ENCODE results near the gene PWP2. TPM values are rescaled to one million over a fixed set of nuclear protein-coding genes. Genes with fewer than 3 reads are reported as not detected.
"Not testable (repeated sequence)": the region's sequence is repeated elsewhere in the genome, so short reads cannot be mapped to it uniquely, and the experiment has no call there.

PWP2 gene
- total and polyA plus RNA-seq, 4 donors: 3.8 to 18.2 (median 9.5) TPM; not detected in 1

DNA sequence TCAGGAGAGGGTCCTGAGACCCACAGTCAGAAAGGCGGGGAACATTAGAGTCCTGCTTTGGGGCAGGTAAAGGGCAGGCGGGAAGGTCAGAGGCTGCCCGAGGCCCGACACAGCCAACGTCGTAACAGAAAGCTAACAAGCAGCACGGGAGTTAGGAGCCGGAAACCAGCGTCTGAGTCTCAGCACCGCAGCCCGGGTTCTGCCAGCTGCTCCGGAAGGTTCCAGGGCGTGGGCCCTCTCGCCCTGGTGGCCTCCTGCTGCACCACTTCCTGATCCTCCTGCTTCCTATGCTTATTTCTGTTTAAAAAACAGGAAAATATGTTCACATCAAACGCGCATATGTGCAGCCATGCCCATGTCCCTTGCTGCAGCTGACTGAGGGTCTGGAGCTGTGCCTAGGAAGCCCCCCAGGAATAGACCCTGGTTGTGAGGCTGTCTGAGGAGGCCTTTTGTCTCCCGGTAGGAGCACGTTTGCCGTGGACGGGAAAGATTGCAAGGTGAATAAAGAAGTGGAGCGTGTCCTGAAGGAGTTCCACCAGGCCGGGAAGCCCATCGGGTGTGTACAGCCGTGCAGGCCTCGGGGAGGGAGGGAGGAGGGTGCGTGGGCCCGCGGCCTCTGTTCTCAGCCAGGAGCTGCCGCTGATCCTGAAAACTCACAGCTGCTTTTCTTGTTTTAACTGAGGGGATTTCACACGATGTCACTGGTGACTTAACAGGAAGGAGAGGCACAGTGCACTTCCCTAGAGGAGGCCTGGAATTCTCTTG, 32.8 kb downstream of the PWP2 start:
- intact Hi-C loops (cut with DNase I); H3K4me1 ChIP-seq (ENCODE audit: control insufficient read depth in 1 of 2, insufficient read depth in 2 of 2, low read length in 2 of 2); H3K36me3 ChIP-seq (ENCODE audit: control insufficient read depth in 1 of 2, insufficient read depth in 2 of 2, low read length in 1 of 2); H3K27ac ChIP-seq (ENCODE audit: low read depth in 1 of 2, low read length in 2 of 2); H3K9me3 ChIP-seq (ENCODE audit: control insufficient read depth, low read length); H3K4me3 ChIP-seq (ENCODE audit: low read length in 2 of 2); H3K27me3 ChIP-seq (ENCODE audit: control insufficient read depth in 1 of 2, insufficient read depth in 2 of 2, low read length in 1 of 2): not testable (repeated sequence)
- WGBS, 2 donors: 89 to 100% methylated on average over 2 to 6 of the region's 30 CpGs
- peak in 1 of 2 donors; percentile 16 for DNase-seq
- peak; percentile 53 for ATAC-seq (ENCODE audit: low FRiP score)

DNA sequence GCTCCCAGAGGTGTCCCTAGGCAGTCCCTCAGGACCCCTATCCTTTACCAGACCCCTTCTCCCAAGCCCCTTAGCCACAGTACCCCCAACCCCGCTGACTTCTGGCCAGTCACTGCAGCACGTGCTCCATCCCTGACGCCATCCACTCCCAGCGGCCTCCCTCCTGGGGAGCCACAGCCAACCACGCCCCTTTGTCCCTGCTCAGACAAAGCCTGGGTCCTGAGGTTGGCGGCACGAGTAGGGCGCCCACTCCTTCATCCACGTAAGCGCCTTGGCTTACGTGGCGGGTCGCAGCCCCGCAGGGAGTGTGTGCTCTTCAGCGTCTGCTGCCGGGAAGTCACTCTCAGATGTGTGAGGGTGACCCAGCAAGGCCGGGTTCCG, 33.3 kb downstream of the PWP2 start:
- H3K27me3 ChIP-seq (ENCODE audit: control insufficient read depth in 1 of 2, insufficient read depth in 2 of 2, low read length in 1 of 2); H3K36me3 ChIP-seq (ENCODE audit: control insufficient read depth in 1 of 2, insufficient read depth in 2 of 2, low read length in 1 of 2); H3K27ac ChIP-seq (ENCODE audit: low read depth in 1 of 2, low read length in 2 of 2); H3K4me1 ChIP-seq (ENCODE audit: control insufficient read depth in 1 of 2, insufficient read depth in 2 of 2, low read length in 2 of 2); H3K4me3 ChIP-seq (ENCODE audit: low read length in 2 of 2); intact Hi-C loops (cut with DNase I); H3K9me3 ChIP-seq (ENCODE audit: control insufficient read depth, low read length); DNase-seq; ATAC-seq (ENCODE audit: low FRiP score): not testable (repeated sequence)
- no CpG with 5 or more reads among the region's 18 CpGs for WGBS, 2 donors

DNA sequence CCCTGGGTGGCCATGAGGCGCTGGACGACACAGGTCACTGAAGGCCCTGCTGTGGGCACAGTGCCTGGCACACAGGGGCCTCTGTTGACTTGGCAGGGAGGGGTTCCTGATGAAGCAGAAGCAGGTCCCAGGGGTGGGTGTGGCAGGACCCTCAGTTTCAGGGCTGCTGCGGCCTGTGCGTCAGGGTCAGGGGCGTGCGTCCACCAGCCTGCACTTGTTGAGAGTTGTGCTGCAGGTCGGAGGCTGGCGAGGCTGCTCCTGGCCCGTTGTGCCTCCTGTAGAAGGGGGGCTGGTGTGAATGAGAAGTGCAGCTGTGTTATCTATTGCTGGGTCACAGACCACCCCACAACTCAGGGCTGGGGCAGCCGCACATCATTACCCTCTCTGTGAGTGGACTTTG, 35.3 kb downstream of the PWP2 start:
- DNase-seq; H3K4me1 ChIP-seq (ENCODE audit: control insufficient read depth in 1 of 2, insufficient read depth in 2 of 2, low read length in 2 of 2); H3K27me3 ChIP-seq (ENCODE audit: control insufficient read depth in 1 of 2, insufficient read depth in 2 of 2, low read length in 1 of 2); H3K9me3 ChIP-seq (ENCODE audit: control insufficient read depth, low read length); ATAC-seq (ENCODE audit: low FRiP score); H3K27ac ChIP-seq (ENCODE audit: low read depth in 1 of 2, low read length in 2 of 2); H3K36me3 ChIP-seq (ENCODE audit: control insufficient read depth in 1 of 2, insufficient read depth in 2 of 2, low read length in 1 of 2); H3K4me3 ChIP-seq (ENCODE audit: low read length in 2 of 2); intact Hi-C loops (cut with DNase I): not testable (repeated sequence)
- WGBS, 2 donors: no CpG with 5 or more reads among the region's 10 CpGs

DNA sequence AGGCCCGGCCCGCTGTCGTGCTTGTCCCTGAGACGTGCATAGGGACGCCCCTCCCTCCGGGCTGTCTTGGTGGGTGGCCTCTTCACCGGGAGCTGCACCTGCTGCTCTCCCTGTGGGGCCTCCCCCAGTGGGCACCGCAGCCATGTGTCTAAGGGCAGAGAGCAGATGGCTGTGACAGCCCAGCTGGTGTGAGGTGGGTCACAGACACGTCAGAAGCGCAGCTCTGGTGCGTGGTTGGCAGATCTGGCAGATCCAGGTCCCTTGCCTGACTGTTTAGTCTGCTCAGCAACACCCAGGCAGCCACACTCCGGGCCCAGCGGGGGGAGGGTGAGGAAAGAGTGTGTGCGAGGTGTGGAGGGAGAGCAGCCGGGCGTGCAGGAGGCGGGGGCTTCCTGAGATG, 36.2 kb downstream of the PWP2 start:
- intact Hi-C loops (cut with DNase I); H3K27ac ChIP-seq (ENCODE audit: low read depth in 1 of 2, low read length in 2 of 2); ATAC-seq (ENCODE audit: low FRiP score); H3K27me3 ChIP-seq (ENCODE audit: control insufficient read depth in 1 of 2, insufficient read depth in 2 of 2, low read length in 1 of 2); H3K4me1 ChIP-seq (ENCODE audit: control insufficient read depth in 1 of 2, insufficient read depth in 2 of 2, low read length in 2 of 2); H3K36me3 ChIP-seq (ENCODE audit: control insufficient read depth in 1 of 2, insufficient read depth in 2 of 2, low read length in 1 of 2); DNase-seq; H3K4me3 ChIP-seq (ENCODE audit: low read length in 2 of 2); H3K9me3 ChIP-seq (ENCODE audit: control insufficient read depth, low read length): not testable (repeated sequence)
- no CpG with 5 or more reads among the region's 17 CpGs for WGBS, 2 donors

DNA sequence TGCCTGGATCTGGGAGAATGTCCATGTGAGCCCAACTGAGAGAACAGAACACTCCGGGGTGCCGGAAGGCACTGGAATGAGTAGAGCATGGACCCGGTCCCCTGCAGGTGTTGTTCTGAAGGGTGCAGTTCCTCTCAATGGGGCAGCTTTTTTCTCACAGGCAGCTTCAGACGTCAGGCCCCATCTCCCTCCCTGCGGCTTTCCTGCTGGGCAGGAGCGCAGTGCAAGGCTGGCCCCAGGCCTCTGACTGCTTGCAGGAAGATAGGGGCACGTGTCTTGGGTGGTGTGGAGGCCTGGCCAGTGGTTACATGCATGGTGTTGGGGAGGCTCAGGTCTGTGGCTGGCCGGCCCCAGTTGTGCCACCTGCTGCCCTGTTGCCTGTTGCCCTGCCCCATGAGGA, 36.8 kb downstream of the PWP2 start:
- DNase-seq; H3K4me1 ChIP-seq (ENCODE audit: control insufficient read depth in 1 of 2, insufficient read depth in 2 of 2, low read length in 2 of 2); H3K9me3 ChIP-seq (ENCODE audit: control insufficient read depth, low read length); ATAC-seq (ENCODE audit: low FRiP score); H3K27ac ChIP-seq (ENCODE audit: low read depth in 1 of 2, low read length in 2 of 2); intact Hi-C loops (cut with DNase I); H3K27me3 ChIP-seq (ENCODE audit: control insufficient read depth in 1 of 2, insufficient read depth in 2 of 2, low read length in 1 of 2); H3K36me3 ChIP-seq (ENCODE audit: control insufficient read depth in 1 of 2, insufficient read depth in 2 of 2, low read length in 1 of 2); H3K4me3 ChIP-seq (ENCODE audit: low read length in 2 of 2): not testable (repeated sequence)
- WGBS, 2 donors: no CpG with 5 or more reads among the region's 8 CpGs

DNA sequence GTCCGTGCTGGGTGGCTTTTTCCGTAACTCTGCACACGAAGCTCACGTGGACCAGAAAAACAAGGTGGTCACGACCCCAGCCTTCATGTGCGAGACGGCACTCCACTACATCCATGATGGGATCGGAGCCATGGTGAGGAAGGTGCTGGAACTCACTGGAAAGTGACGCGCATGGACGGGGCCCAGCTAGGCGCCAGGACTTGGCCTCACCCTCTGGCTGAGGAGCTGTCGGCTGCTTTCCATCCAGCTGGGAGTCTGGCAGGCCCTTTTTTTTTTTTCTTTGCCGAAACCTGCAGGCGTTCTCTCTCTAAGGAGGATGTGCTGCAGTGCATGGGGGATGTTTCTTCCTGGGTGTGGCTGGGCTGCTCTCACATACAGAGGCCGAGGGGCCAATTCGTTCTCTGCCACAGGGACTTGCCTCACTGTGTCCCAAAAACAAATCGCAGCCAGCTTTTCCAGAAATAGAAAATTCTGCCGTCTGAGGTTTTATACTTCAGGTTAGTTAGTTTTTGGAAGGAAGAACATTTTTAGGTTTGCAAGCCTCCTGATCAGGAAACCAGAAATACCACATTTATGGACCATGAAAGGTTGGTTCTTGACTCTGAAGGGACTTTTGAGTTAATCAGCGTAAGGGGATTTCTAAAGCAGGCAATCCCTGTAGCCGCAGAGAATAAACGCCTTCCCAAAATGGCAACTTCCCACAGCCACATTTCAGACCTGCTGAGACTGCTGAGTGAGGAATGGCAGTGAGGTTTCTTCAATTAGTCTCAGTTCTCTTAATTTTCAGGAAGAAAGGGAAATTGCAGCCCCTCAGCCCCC, 37.8 kb downstream of the PWP2 start:
- intact Hi-C loops (cut with DNase I); H3K4me1 ChIP-seq (ENCODE audit: control insufficient read depth in 1 of 2, insufficient read depth in 2 of 2, low read length in 2 of 2); H3K27ac ChIP-seq (ENCODE audit: low read depth in 1 of 2, low read length in 2 of 2); H3K36me3 ChIP-seq (ENCODE audit: control insufficient read depth in 1 of 2, insufficient read depth in 2 of 2, low read length in 1 of 2); ATAC-seq (ENCODE audit: low FRiP score); H3K27me3 ChIP-seq (ENCODE audit: control insufficient read depth in 1 of 2, insufficient read depth in 2 of 2, low read length in 1 of 2); DNase-seq; H3K9me3 ChIP-seq (ENCODE audit: control insufficient read depth, low read length); H3K4me3 ChIP-seq (ENCODE audit: low read length in 2 of 2): not testable (repeated sequence)
- WGBS, 2 donors: no CpG with 5 or more reads among the region's 22 CpGs

DNA sequence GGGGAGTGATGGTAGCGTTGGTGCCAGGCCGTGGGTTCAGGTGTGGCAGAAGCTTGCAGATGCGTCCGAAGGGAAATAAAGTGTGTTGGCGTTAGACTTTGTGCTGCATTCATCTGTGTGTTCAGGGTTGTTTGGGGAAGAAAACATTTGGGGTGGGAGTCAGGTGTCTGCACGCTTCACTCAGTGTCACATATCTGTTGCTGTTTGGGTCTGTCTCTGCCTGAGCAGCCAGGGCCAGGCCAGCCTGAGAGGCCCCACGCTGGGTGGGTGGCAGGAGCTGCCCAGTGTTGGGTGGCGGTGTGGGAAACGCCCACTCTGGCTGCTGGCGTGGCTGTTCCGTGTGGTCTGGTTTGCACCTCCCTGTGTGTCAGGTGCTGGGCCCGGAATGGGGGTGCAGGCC, 38.4 kb downstream of the PWP2 start:
- H3K4me1 ChIP-seq (ENCODE audit: control insufficient read depth in 1 of 2, insufficient read depth in 2 of 2, low read length in 2 of 2); H3K36me3 ChIP-seq (ENCODE audit: control insufficient read depth in 1 of 2, insufficient read depth in 2 of 2, low read length in 1 of 2); H3K4me3 ChIP-seq (ENCODE audit: low read length in 2 of 2); H3K27me3 ChIP-seq (ENCODE audit: control insufficient read depth in 1 of 2, insufficient read depth in 2 of 2, low read length in 1 of 2); DNase-seq; ATAC-seq (ENCODE audit: low FRiP score); intact Hi-C loops (cut with DNase I); H3K9me3 ChIP-seq (ENCODE audit: control insufficient read depth, low read length); H3K27ac ChIP-seq (ENCODE audit: low read depth in 1 of 2, low read length in 2 of 2): not testable (repeated sequence)
- no CpG with 5 or more reads among the region's 12 CpGs for WGBS, 2 donors

DNA sequence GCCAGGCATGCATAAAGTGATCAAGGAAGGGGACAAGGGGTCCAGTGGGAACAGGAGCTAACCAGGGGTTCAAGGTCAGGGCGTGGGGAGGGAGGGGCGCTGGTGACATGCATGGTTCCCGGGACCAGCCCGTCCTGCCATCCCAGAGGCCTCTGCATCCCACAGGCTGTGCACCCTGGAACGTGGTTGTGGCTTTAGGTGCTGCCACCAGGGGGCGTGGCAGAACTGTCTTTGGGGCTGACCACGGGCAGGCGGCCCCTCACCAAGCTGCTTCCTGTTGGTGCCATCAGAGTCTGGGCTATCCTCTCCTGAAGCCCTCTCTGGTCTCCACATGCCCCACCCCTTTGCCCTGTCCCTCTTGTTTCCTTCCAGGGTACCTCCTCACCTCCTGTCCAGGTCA, 39.9 kb downstream of the PWP2 start:
- WGBS, 2 donors: no CpG with 5 or more reads among the region's 8 CpGs
- intact Hi-C loops (cut with DNase I): not testable (repeated sequence)

DNA sequence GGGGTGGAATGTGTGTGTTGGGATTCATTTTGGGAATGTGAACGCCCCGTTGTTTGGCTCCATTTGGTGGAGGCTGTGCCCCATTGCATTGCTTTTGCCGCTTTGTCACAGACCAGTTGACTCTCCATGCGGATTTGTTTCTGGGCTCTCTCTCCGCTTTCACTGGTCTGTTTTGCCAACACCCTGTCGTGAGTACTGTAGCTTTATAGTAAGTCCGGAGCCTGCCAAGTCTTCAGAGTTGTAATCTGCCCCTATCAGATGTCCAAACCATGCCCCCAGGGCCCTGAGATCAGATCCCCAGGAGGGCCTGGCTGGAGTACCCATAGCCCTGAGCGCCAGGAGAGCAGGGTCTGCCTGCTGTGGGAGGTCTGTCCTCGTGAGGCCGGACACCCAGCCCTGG, 43.1 kb downstream of the PWP2 start:
- H3K4me3 ChIP-seq (ENCODE audit: low read length in 2 of 2); H3K27me3 ChIP-seq (ENCODE audit: control insufficient read depth in 1 of 2, insufficient read depth in 2 of 2, low read length in 1 of 2); intact Hi-C loops (cut with DNase I); H3K4me1 ChIP-seq (ENCODE audit: control insufficient read depth in 1 of 2, insufficient read depth in 2 of 2, low read length in 2 of 2); H3K27ac ChIP-seq (ENCODE audit: low read depth in 1 of 2, low read length in 2 of 2); ATAC-seq (ENCODE audit: low FRiP score); H3K9me3 ChIP-seq (ENCODE audit: control insufficient read depth, low read length); H3K36me3 ChIP-seq (ENCODE audit: control insufficient read depth in 1 of 2, insufficient read depth in 2 of 2, low read length in 1 of 2); DNase-seq: not testable (repeated sequence)
- no CpG with 5 or more reads among the region's 10 CpGs for WGBS, 2 donors

More for the DNA sequence above, 39.9 kb downstream of the PWP2 start:
- not testable (repeated sequence) for H3K4me3 ChIP-seq (ENCODE audit: low read length in 2 of 2); H3K4me1 ChIP-seq (ENCODE audit: control insufficient read depth in 1 of 2, insufficient read depth in 2 of 2, low read length in 2 of 2); DNase-seq; H3K27ac ChIP-seq (ENCODE audit: low read depth in 1 of 2, low read length in 2 of 2); H3K9me3 ChIP-seq (ENCODE audit: control insufficient read depth, low read length); H3K36me3 ChIP-seq (ENCODE audit: control insufficient read depth in 1 of 2, insufficient read depth in 2 of 2, low read length in 1 of 2); ATAC-seq (ENCODE audit: low FRiP score); H3K27me3 ChIP-seq (ENCODE audit: control insufficient read depth in 1 of 2, insufficient read depth in 2 of 2, low read length in 1 of 2)
